GM18909 (cell line): ENCODE data around the gene HSBP1.

Source experiments
- ATAC-seq: cut with Tn5 transposase; IDR thresholded peaks from one replicate; pipeline ENCODE4 v1.9.1; 2021; ENCODE audit warnings: mild to moderate bottlenecking; ENCODE audit not compliant: unreplicated experiment, poor library complexity

HSBP1 gene

GRCh38 chr16:83835586-83836566, 28.1 kb downstream of the HSBP1 start:
- ATAC-seq = no peak

GRCh38 chr16:83837566-83837965, 29.8 kb downstream of the HSBP1 start:
- no peak for ATAC-seq

- ATAC-seq = no peak
Measured at GRCh38 chr16:83838151-83838550, 30.4 kb downstream of the HSBP1 start.

- no peak for ATAC-seq
Measured at GRCh38 chr16:83839561-83839960, 31.8 kb downstream of the HSBP1 start.

- no peak for ATAC-seq
Measured at GRCh38 chr16:83840060-83840617, 32.4 kb downstream of the HSBP1 start.

- ATAC-seq = no peak
Measured at GRCh38 chr16:83842291-83842690, 34.5 kb downstream of the HSBP1 start.

- no peak for ATAC-seq
Measured at GRCh38 chr16:83842756-83843507, 35.2 kb downstream of the HSBP1 start.

GRCh38 chr16:83843657-83844056, 35.9 kb downstream of the HSBP1 start:
- ATAC-seq = no peak

GRCh38 chr16:83845263-83845662, 37.5 kb downstream of the HSBP1 start:
- no peak for ATAC-seq

- no peak for ATAC-seq
Measured at GRCh38 chr16:83847371-83848225, 39.8 kb downstream of the HSBP1 start.

- ATAC-seq = no peak
Measured at GRCh38 chr16:83849421-83849820, 41.6 kb downstream of the HSBP1 start.

- ATAC-seq = no peak
Measured at GRCh38 chr16:83850947-83851346, 43.2 kb downstream of the HSBP1 start.

GRCh38 chr16:83851473-83851872, 43.7 kb downstream of the HSBP1 start:
- ATAC-seq = no peak

- no peak for ATAC-seq
Measured at GRCh38 chr16:83852774-83853173, 45.0 kb downstream of the HSBP1 start.

- ATAC-seq = no peak
Measured at GRCh38 chr16:83853834-83854233, 46.1 kb downstream of the HSBP1 start.

- no peak for ATAC-seq
Measured at GRCh38 chr16:83854420-83854819, 46.6 kb downstream of the HSBP1 start.

- ATAC-seq = no peak
Measured at GRCh38 chr16:83856792-83857191, 49.0 kb downstream of the HSBP1 start.

- ATAC-seq = no peak
Measured at GRCh38 chr16:83859265-83859664, 51.5 kb downstream of the HSBP1 start.

- no peak for ATAC-seq
Measured at GRCh38 chr16:83862661-83863060, 54.9 kb downstream of the HSBP1 start.

- ATAC-seq = no peak
Measured at GRCh38 chr16:83863682-83864081, 55.9 kb downstream of the HSBP1 start.
